Cerebellar cortex (tissue), 1 donor: ENCODE results near the gene HELZ.
"Not testable (repeated sequence)": the region's sequence is repeated elsewhere in the genome, so short reads cannot be mapped to it uniquely, and the experiment has no call there.

Source experiments
- DNase-seq: peaks from one replicate; pipeline ENCODE4 v3.0.0-alpha.2; 2015; ENCODE audit warnings: low spot score

The HELZ gene

GRCh38 chr17:67186782-67187181 lies 58.2 kb downstream of the HELZ start:
- DNase-seq = no peak

- no peak for DNase-seq
Measured at GRCh38 chr17:67183531-67183930, 61.5 kb downstream of the HELZ start.

DNA sequence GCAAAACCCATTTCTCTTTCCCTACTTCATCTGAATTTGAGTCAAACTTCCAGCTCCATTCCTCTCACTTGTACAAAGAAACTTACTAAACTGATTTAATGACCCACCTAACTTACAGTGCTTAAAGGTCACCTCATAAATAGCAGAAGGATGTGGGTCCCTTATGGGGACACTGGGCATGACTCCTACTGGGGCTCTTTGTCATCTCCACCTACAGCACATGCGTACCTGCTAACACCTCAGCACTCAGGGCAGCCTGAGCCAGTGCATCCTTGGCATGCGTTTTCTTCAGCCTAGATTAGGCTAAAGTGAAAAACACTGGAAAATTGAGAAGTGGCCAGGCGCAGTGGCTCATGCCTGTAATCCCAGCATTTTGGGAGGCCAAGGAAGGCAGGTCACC lies 63.2 kb downstream of the HELZ start:
- DNase-seq = no peak

- no peak for DNase-seq
Measured at GRCh38 chr17:67180275-67180674, 64.7 kb downstream of the HELZ start.

- DNase-seq = no peak
Measured at GRCh38 chr17:67178555-67178954, 66.4 kb downstream of the HELZ start.

DNA sequence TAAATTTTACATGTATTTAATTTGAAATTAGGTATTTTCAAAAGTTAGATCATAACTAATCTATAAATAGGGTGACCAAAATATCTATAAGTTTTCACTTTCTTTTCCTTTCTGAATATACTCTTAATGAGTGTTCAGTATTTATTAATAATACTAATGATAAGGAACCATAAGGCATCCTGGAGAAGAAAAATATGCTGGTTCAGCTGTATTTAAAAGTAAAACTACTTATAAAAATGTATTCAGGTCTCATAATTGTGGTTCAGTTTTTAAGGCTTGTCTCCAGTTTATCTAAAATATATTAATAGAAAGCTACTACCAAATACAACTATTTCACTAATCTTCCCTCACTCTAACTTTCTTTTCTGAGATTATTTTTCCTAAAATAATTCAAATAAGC lies 67.3 kb downstream of the HELZ start:
- DNase-seq = no peak

- DNase-seq = no peak
Measured at GRCh38 chr17:67174190-67174589, 70.8 kb downstream of the HELZ start.

DNA sequence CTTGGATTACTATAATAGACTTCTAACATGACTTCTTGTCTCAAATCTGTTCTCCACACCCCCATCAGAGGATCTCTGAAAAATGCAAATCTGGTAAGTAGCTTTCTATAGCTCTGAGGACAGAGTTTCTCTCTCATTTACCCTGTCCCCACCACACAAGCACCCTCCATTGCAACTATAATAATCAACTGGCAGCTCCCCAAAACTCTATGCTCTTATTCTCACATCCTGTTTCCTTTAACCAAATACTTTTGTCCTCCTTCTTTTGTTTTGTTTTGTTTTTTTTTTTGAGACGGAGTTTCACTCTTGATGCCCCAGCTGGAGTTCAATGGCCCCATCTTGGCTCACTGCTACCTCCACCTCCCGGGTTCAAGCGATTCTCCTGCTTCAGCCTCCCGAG lies 73.4 kb downstream of the HELZ start:
- no peak for DNase-seq

DNA sequence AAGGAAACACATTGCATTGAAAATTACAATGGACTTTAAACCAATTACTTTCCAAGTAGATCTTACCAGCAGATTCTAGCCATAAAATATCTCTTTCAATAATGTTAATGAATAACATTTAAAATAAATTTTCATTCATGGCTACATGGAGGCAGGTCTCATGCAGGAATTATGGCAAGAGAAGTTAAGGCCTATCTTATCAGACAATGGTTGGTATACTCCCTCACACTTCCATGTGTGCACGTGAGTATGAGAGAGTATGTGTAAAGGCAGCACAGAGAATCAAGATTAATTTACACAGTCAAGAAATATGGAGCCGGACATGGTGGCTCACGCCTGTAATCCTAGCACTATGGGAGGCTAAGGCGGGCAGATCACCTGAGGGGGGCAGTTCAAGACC lies 76.5 kb downstream of the HELZ start:
- no peak for DNase-seq

DNA sequence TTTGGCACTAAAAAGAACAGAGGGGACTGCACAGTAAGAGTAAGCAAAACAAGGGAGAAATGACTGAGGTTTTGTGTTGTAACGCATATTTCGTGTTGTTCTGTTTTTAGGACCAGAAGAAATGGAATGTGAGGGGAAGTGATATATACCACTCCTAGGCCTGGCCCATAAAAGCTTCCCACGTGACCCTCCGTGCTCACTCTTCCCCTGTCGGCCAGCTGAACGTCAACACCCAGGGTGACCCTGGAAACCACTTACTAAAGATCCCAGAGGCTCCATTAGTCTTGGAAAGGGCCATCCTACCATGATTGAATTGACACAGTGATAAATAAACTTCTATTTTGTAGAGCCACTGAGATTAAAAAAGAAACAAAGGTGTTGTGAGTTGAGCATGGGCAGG lies 79.8 kb downstream of the HELZ start:
- DNase-seq = no peak

- no peak for DNase-seq
Measured at GRCh38 chr17:67164302-67164701, 80.7 kb downstream of the HELZ start.

- no peak for DNase-seq
Measured at GRCh38 chr17:67162771-67163170, 82.2 kb downstream of the HELZ start.

DNA sequence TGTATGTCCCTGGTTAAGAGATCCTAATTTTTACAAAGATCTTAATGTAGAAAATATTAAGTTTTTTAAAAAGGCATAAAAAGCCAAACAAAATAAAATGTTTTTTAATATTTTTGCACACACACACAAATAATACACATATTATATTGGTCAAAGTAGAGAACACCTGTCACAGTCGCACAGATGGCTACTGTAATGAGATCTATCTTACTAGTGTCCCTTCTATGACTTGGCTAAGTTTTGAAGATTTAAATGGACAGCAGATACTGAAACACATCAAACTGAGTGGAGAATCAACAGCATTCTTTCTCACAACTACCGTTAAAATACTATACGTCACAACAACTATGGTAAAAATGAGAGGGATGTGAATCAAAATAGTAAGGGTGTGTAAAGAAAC lies 83.4 kb downstream of the HELZ start:
- no peak for DNase-seq

GRCh38 chr17:67160791-67161190 lies 84.2 kb downstream of the HELZ start:
- no peak for DNase-seq

DNA sequence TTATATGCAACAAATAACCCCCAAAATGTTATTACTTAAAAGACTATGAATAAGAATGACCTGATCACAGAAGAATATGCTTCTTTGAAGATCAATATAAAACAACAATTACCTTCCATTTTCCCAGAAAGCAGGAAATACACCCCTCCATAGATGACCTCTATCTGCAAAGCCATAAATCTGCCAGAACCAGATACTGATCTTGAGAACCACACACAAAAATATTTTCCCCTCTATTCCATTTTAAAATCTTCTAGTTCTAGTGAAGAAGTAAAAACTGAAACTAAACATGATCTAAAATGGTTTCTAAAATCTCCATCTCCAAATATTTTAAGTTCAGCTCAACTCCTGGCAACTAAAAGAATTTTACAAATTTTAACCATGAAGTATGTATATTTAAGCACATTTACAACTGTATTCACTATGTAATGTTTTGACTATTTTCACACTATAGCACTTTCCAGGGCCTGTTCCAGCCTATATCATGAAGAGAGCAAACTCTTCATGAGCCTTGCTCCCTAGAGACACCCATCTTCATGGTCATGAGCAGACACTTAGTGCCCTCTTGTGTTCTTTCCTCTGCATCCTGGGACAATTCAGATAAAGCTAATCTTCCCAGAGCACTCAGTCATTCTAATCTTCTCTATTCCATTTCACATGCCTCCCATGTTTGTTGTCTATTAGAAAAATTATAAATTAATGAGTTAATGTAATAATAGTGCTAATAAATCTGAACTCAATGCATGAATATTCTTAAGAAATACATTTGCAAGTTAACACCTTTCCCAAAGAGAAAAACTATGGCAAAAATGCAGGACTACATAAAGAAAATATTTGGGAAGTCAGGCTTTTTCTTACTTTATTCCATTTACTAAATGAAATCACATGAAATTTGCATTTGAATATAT lies 87.0 kb downstream of the HELZ start:
- DNase-seq = peak; percentile 46

DNA sequence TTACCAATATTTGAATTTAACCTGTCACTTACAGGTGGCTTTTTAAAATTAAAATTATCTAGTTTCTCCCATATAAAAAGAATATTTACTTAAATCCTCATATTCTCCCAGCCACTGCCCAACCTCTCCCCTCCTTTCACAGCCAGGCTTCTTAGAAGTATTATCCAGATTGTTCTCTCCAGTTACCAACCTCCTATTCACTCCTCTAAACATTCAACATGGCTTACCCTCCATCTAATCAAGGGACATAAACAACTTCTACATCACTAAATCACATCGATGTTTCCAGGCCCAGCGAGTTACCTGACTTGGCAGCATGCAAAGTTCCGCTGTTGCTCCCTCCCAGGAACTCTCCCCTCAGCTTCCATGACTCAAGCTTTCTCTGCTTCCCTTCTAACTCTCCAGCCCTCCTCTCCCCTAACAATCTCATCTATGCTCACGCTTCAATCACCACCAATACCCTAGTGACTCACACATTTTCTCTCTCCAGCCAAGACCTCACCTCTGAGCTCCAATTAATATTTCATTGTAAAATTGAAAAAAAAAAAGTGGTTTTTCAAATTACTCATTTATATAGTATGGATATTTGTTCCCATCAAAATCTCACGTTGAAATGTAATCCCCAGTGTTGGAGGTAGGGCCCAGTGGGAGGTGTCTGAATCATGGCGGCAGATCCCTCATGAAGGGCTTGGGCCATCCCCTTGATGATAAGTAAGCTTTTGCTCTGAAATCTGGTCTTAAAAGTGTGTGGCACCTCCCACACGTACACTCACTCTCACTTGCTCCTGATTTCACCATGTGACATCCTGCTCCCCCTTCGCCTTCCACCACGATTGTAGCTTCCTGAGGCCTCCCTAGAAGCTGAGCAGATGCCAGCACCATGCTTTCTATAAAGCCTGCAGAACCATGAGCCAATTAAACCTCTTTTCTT lies 88.5 kb downstream of the HELZ start:
- DNase-seq = no peak

DNA sequence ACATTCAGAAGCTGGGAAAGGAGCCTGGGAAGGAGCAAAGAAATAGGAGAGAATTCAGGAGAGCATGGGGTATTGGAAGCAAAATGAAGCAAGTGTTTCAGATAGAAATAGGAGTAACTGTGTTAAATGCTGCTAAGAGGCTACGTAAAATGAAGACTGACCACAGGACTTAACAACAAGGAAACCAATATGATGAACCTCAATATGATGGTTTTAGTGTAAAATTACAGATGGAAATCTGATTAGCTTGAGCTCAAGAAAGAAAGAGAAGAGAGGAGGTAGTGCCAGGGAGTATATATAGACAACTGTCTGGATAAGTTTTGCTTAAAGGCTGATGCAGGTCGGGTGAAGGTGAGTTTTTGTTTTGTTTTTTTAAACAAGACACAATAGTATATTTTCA lies 92.2 kb downstream of the HELZ start:
- no peak for DNase-seq

GRCh38 chr17:67151717-67152116 lies 93.3 kb downstream of the HELZ start:
- DNase-seq = no peak

DNA sequence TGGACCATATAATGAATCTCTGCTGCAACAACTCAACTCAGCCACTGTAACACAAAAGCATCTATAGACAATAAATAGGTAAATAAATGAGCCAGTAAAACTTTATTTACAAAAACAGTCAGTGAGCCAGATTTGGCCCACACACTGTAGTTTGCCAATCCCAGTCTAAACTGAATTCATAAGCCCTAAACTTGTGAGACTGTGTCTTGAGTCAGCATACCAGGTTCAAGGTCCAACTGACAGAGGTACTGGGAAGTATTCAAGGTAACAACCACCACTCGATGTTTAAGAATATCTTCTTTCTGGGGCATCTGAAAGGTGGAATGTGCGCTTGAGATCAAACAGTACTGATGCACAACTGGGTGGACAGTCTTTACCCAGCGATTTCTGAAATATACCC lies 94.2 kb downstream of the HELZ start:
- DNase-seq = no peak

DNA sequence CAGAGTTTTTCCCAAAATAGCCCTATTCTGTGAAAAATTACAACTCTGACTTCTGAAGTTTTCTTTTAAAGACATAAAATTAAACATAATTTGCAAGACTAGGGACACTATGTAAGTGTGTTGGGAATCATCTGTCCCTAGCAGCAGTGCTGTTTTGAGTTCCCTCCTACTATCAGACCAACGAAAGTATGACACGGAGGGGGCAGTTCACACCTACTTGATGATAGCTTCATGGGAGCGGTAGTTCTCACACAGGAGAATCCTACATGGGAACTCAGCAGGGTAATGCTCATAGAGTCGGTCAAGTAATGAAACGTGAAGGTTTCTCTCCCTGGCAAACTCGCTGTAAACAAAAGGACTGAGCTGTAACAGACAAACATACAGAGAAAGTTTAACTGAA lies 96.6 kb downstream of the HELZ start:
- no peak for DNase-seq

GRCh38 chr17:67145183-67145805 lies 99.7 kb downstream of the HELZ start:
- no peak for DNase-seq

DNA sequence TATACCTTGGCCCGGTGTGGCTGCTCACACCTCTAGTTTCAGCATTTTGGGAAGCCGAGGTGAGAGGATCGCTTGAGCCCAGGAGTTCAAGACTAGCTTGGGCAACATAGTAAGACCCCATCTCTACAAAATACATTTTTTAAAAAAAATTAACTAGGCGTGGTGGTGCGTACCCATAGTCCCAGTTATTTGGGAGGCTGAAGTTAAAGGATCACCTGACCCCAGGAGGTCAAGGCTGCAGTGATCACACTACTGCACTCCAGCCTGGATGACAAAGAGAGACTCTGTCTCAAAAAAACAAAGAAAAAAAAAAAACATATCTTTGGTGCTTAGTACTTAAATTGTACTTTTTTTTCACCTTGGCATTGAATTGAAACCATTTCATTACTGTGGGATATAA lies 101.7 kb downstream of the HELZ start:
- no peak for DNase-seq

DNA sequence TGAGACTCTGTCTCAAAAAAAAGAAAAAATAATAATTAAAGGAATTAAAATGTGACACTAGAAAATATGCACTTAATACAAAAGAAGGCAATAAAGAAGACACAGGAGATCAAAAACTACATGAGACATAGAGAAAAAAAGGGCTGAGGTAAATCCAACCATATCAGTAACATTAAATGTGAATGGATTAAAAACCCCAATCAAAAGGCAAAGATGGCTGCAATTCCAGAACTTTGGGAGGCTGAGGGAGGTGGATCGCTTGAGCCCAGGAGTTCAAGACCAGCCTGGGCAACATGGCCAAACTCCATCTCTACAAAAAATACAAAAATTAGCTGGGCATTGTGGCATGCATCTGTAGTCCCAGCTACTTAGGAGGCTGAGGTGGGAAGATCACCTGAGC lies 103.0 kb downstream of the HELZ start:
- not testable (repeated sequence) for DNase-seq
